DMS153 treated with DMSO at 0.1 percent for 48 hours (cell line): ENCODE data around the gene PLB1.
A peak's percentile ranks its signal among the peaks of the same experiment; 100 is the strongest.

Source experiments
- DNase-seq: peaks from one replicate; lab custom pipeline; 2025; ENCODE audit not compliant: unreplicated experiment; lab: John Stamatoyannopoulos, UW

Gene PLB1

DNA sequence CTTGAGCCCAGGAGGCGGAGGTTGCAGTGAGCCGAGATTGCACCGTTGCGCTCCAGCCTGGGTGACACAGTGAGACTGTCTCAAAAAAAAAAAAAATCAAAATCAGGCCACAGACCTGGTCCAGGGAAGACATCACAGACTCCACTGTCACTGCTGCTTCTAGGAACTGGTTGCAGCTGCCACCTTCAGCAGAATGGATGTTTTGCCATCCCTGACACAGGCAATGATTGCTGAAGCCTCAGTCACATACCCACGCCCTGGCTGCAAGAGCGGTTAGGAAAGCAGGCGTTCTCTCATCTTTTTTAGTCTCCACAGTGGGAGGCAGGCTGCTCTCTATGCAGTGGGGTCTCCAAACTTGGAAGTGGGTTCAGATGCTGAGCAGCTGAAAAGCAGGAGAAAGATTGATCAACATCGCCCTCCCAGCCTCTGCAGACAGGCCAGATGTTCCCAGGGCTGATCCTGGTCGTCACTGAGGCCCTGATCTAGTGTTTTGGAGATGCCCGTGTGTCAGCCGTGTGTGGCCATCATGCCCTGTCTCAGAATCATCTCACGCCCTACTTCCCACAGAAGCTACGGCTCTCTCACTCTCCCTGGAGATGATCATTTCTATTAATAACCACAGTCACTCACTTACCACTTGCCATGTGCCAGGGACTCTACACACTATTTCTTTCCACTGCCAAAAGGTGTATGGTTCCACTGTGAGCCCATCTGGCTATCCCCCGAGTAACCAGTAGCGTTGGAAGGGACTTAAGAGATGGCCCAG, 91.8 kb downstream of the PLB1 start:
- no peak for DNase-seq

DNA sequence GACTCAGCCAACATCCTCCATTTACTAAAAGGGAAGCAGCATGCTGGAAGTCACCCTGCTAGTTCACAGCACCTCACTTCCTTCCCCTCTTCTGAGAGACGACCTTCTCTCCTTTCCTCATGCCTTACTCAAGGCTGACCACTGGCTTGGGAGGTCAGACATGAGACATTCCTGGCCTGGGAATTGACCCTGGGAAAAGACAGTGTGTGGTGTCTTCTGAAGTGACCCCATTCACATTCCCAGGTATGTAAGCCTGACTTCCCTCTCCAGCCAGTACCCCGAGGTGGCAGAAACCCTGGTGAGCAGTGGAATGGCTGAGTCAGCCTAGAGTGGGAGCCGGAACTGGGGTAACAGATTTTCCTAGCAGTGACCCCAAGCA, 92.4 kb downstream of the PLB1 start:
- DNase-seq, result no peak

DNA sequence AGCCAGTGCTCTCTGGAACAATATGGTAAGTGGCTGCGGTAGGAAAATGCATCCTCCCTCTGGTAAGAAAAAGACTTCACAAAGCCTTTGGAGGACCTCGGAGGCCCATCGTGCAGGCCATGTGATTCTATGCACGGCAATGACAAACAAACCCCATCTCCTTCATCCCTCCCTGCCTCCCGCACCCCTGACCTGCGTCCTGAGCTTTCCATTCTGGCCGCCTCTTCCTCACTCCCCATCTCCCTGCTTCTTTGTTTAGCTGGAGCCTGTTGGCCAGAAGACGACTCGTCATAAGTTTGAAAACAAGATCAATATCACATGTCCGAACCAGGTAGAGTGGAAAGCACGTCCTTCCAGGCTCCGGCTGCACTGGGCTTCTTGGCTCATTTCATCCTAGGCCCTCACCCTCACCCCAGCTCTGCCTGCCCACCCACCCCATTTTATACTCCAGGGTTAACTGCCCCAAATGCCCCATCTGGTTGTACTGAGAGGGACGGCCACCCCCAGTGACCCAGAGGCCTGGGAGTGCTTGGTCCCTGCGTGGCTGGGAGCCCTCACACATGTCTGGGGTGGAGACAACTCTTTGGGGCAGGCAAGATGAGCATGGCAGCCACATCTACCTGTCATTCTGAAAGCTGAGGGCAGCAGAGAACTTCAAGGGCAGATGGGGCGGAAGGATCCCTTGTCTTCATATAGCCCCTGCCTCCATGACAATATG, 94.0 kb downstream of the PLB1 start:
- no peak for DNase-seq

DNA sequence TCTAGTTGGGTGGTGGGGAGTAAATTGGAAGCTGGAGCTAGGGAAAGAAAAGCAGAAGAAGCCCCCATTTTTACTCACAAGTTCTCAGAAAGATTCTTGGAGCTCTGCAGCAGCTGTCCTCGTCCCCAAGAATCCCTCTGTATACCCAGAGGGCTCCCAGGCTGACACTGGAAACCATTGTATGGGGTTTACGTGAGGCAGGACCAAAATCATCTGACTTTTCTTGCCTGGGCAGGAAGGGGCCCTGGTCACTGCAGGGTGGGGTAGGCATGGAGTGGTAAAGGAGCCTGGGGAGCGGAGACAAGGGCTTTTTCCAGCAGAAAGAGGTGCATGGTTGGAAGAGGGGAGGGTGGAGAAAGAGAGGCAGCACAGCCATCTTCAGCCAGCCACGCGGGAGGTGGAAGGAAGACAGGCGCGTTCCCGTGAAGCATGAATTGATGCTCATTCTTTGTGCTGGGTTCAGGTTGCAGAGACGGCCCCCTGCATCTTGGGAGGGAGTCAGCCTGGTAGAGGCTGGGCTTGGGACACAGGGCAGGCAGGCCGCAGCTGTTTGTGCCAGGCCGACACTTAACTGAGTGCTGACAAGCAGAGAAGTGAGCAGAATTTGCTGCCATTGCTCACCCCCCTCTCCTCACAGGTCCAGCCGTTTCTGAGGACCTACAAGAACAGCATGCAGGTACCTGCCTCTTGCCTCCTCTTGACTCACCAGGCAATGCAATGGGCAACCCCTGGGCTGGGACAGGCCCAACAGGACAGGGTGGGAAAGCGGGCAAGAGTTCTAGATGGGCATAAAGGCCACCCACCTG, 94.8 kb downstream of the PLB1 start:
- no peak for DNase-seq

DNA sequence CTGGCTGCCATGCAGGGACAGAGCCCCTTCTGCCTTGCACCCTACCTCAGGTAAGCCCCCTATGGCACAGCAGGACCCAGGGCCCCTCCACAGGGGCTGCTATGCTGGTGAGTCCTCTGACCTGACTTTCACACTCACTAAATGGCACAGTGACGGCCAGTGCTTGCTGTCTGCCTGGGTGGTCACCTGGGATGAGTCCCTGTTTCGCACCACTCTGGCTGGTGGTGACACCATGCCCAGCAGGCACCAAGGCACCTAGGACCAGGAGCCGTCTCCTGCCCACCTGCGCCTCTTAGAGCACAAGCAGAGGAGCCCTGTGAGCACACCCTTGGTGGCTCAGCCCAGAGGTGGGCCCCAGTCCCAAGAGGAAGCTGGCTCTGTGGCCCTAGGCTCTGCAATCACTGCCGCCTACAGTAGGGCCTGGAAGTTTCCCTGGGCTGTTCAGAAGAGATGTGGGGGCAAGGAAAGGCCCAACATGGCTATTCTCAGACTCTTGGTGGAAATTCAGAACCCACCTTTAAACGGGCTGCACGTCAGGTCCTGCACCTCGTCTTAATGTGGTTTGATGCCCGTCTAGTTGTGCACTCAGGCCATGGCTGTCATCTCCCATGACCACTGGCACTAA, 96.0 kb downstream of the PLB1 start:
- DNase-seq, result no peak

DNA sequence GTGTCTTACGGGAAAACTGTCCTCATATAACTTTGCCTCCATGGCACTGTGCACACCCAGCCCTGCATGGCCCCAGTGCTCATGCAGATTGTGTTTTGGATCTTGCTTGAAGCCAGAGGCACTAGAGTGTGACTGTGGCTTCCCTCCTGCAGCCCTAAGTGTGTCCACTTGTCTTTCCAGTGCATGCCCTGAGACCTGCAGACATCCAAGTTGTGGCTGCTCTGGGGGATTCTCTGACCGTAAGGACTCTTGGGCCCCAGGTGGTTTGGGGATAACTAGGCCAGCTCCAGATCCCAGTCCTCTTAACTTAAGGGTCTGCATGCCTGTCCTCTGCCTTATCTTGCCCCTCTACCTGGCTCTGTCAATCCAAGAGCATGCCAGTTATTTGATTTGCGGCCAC, 96.6 kb downstream of the PLB1 start:
- DNase-seq, result no peak

DNA sequence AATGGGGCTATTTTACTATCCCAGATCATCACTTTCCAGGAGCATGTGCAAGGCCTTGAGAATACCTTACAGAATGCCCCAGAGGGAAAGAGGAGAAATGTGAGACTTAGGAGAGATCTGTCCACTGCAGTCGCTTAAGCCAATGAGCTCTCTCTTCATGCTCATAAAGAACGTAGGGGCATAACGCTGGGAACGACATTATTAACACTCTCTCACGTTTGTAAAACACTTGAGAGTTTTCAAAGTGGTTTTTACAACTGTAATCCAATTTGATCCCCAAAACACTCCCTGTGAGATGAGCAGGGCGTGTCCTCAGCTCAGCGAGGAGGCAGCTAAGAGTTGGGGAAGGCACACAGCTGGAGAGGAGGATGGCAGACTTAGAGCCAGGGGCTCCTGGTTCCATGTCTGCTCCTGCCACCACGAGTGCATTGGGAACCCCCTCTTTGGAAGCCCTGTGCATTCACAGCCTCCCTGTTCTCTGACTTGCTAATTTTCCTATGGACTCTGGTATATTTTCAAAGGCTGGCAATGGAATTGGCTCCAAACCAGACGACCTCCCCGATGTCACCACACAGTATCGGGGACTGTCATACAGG, 97.4 kb downstream of the PLB1 start:
- DNase-seq, result no peak

DNA sequence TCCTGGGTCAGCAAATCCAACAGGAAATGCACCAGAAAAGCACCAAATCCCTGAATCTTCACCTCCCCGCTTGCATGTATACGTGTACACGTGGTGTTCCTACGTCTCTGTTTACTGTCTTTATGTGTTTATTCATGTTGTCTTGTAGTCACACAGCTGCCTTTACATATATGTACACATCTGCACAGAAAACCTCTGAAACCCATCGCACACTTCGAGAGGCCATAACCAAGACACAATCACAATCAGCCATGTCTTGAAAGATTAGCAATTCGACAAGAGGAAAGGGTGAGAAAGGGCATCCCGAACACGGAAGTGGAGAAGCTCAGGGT, 98.1 kb downstream of the PLB1 start:
- DNase-seq, result no peak

DNA sequence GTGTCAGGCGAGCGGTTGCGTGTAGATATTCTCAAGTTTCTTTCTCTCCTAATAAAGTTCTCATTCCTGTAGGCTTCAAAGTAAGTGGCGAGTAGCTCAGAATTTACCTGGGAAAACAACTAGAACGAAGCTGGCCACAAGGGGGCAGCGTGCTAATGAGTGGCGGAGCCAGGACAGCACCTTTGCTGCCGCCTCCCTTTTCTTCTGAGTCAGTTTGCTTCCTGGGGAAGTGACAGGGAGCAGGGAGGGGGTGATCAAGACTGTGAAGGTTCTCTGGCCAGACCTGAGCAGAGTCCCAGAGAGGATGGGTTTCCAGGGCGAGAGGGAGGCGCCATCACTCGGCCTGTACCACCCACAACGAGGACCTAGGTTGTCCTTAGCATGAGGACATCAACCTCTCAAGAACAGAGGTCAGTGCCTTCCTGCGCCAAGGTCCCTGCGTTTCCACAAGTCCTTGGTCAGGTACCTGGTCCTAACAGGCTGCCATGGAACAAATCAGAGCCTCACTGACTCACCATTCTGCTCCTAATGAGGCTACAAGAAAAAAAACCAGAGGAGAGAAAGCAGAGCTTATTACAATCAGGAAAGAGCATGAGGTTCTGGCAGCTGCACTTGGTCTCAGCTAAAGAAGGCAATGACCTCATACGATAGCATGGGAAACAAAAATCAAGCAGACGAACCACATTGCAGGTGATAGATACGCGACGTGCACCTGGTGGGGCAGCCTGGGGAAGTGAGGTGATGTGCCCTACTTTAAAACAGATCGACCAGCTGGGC, 98.7 kb downstream of the PLB1 start:
- peak; percentile 76 for DNase-seq

DNA sequence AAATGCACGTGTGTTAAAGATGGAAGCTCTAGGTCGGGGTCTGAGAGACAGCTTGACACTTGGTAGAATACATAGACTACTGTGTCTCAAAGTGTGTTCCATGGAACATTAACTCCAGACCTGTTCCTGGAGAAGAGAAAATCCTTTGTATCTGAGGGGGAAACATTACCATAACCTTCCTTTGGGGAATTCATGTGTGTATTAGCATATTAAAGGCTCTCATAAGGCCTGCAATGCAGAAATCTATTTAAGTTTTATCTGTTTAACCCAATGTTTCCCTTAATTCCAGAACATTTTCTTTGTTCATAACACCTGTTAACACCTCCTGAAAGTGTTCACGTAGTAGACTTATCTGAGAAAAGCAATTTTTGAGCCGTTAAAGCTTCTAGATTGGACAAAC, 99.5 kb downstream of the PLB1 start:
- no peak for DNase-seq

DNA sequence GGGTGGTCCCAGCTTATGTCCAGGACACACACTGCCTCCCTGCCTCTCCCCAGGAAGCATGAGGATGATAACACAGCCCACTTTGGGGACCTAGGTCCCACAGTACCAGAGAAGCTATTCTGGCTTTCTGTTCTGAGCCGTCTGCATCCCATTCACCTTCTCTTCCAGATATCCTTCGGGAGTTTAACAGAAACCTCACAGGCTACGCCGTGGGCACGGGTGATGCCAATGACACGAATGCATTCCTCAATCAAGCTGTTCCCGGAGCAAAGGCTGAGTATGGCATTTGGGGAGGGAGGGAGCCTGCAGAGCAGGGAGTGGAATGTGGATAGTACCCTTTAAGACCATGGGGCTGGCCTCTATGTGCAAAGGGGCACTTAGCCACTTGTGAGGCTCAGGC, 102.6 kb downstream of the PLB1 start:
- no peak for DNase-seq

DNA sequence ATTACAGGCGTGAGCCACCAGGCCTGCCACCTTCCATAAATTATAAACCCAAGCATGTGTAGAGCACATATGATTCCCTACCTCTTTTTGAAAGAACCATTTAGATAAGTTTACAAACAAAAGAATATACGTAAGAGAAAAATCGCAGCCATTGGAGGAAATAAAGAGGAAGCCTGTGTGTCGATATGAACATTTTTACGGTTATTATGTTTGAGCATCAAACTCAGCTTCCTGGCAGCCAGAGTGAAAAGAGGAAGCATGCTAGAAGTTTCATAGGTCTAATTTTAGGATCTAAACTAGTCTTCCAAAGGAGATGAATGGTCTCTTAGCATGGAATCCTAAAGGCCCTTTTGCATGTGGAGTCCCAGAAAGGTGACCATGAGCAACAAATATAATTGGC, 104.3 kb downstream of the PLB1 start:
- no peak for DNase-seq

DNA sequence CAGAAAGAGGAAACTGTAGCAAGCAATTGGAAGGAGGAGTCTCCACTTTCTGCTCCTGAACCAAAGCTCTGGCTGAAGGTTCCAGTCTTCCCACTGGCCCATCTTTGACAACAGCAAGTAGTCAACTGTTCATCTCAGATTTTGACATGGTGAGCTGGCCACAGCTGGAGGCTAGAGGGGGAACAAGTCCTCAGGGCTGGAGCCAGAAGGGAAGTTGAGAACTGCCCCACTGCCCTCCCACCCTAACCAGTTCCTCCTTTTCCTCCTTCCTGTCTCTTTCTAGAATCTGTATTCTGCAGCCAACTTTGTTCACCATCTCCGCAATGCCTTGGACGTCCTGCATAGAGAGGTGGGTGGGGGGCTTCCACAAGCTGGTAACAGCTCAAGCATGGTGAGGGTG, 105.8 kb downstream of the PLB1 start:
- no peak for DNase-seq

DNA sequence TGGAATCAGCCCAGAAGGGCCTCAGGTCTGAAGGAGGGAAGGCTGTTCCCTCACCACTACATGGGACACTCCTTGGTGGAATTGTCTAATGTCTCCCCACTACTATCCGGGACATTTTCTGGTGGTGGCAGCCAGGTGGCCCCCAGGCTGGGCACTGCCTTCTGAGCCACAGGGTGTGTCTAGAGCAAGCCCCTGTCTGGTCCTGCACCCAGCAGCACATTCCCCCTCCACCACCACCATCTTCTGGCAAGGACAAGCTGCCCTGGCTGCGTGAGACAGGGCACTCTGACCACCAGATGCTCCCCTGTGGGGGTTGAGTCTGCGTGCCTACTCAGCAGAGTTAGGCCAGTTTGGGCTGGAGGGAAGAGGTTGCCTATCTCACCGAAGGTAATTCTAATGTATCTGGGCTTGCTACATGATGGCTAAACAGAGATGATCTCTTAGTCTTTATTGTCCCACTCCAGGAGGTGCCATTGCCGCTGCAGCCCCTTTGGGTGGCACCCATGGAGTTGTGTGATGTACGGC, 106.3 kb downstream of the PLB1 start:
- DNase-seq, result no peak

DNA sequence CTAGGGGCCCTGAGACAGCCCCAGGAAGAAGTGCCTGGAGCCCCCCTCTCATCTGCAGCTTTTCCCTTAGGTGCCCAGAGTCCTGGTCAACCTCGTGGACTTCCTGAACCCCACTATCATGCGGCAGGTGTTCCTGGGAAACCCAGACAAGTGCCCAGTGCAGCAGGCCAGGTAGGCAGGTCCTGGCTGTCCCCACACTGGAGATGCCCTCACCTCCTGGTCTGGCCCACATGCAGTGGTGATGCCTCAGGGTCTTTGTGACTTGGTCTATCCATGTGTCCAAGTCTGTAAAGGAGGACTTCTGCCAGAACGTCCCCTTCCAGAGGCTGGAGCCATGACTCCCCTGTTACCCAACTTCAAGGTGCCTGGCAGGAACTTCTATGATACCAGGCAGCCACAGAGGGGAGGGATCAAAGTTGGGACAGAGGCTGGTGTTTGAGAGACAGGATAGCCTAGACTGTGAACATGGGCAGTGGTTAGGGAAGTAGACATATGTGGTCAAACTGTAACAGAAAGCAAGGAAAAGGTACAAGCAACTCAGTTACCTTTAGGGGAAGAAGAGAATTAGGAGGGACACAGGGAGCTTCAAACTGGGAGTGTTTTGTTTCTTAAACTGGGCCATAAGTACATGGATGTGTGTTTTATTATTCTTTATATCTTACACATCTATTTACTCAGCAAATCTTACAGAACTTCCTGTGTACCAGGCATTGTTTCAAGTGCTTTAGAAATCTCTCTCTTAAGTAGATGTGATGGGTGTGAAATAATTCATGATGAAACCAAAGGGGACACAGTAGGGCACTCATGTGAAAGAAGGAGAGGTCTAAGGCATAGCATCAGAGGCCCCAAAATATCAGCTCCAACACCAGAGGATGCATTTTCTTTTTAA, 107.1 kb downstream of the PLB1 start:
- DNase-seq, result no peak

DNA sequence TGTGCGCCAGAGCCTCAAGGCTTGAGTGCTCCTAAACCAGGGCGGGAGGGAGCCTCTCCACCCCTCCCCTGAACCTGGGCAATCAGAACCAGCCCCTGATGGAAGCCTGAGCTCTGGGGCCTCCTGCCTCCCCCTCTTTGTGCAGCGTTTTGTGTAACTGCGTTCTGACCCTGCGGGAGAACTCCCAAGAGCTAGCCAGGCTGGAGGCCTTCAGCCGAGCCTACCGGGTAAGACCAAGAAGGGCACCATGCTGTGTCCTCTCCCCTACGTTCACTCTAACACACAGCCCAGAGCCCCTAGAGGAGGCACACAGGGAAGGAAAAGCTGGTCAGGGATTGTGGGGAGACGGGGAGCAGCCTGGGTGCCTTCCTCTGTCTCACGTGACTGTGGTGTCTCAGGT, 108.0 kb downstream of the PLB1 start:
- DNase-seq, result no peak

DNA sequence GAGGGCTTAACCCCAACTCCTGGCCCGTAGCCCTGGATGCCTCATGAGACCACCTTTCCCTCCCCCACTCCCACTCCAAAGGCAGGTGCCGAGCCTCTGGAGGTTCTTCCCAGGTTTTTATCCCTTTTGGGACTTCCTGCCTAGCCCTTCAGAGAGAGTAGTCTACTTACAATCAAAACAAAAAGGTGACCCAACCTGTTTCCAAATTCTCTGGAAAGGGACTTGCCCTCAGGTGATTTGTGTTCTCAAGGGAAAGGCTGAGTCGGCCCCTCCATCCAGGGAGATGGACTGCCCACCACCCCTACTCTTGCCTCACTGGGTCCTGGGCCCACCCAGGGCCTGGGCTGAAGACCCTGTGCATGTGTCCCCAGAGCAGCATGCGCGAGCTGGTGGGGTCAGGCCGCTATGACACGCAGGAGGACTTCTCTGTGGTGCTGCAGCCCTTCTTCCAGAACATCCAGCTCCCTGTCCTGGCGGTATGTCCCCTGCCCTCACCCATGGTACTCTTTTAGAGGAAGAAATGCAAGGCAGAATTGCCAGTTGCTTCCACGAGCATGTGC, 108.5 kb downstream of the PLB1 start:
- DNase-seq, result no peak

DNA sequence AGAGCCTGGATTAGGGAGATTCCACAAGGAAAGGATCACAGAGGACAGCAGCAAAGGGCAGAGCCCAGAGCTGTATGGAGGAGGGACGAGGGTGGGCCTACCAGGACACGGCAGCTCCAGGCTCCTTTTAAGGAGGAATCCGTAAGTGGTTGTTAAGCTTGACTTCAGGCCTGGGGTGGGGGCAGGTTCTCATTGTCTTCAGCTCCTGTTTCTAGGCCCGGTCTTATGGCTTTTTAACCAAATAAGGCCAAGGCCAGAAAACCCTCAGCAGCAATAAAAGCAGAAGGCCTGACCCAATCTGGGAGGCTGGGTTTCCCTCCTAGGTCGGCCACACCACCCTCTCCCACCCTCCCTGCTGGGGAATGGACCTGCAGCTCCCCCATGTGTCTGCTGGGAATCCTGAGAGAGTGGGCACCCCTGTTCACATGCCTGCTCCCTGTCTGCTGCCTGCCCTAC, 111.2 kb downstream of the PLB1 start:
- no peak for DNase-seq
